Activated CD4-positive, alpha-beta T cell treated with anti-CD3 and anti-CD28 coated beads for 48 hours (primary cell): ENCODE measurements around the gene SH3TC1.

ENCODE experiments used
- DNase-seq: peaks from one replicate; pipeline ENCODE4 v3.0.0-alpha.2; 2020

The SH3TC1 gene

GRCh38 chr4:8280158-8280875 lies 81.2 kb downstream of the SH3TC1 start:
- no peak for DNase-seq

DNA sequence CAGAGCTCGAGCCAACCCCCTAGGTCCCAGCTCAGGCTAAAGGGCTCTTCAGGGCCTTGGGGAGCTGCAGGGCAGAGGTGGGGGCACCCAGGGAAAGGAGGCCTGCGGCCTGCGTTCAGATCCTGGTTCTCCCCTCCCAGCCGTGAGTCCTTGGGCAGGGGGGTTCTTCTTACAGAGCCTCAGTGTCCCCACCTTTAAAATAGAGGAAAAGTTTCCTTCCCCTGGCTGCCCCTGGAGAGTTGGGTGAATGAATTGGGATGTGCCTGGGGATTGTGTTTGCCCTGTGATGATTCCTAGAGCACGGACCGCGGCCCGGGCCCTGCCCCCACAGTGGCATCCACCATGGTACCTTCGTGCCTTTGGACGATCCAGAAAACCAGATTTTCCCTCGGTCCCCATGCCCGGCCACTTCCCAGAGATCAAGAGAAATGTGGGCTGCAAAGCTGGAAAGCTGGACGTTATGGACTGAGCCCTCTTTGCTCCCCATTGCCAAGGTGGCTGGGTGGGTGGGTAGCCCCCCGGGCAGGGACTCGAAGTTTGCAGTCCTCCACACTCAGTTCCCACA lies 81.9 kb downstream of the SH3TC1 start:
- DNase-seq: no peak

DNA sequence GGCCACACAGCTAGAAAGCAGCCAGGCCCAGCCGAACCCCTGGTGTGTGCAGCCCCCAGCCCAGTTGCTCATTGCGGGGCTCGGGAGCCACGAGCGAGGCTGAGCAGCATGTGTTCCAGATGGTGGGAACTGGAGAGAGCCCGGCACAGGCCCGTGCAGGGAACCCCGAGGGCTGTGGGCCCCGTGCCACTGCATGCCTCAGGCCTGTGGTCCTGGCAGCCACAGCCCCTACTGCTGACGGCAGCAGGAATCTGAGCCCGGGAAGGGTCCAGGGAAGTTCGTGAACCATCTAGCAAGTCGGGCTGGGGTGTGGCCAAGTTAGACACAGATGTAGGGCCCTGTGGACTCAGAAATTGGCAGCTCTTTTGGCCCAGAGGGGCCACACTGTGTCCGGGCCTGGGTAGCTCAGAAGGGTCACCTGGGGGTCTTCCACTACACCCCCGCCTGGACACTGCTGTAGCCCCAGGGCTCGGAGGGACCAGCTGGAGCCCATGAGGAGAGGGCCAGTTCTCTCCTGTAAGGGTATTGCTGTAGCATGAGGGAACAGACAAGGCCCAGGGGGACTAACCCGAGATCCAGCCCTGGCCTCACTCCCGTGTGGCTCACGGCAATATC lies 82.5 kb downstream of the SH3TC1 start:
- no peak for DNase-seq

DNA sequence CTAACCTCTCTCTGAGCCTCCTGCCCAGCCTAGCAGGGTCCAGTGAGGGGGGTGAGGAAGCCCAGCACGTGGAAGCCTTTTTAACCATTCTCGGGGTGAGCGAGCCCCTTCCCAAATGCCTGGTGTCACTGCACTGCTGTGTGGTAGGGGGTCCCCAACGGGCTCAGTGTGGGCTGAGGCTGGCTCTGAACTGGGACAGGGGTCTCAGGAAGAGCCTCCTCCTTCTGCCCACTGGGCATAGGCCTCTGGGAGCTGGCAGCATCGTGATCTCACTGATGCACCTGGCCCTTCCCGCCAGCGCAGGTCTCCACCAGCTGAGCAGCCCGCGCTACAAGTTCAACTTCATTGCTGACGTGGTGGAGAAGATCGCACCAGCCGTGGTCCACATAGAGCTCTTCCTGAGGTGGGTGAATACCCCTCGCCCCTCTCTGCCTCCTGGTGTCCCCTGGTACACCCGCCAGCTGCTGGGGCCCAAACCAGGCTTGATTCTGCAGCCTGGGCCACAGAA lies 83.1 kb downstream of the SH3TC1 start:
- no peak for DNase-seq

GRCh38 chr4:8282742-8283141 lies 83.7 kb downstream of the SH3TC1 start:
- DNase-seq: no peak

DNA sequence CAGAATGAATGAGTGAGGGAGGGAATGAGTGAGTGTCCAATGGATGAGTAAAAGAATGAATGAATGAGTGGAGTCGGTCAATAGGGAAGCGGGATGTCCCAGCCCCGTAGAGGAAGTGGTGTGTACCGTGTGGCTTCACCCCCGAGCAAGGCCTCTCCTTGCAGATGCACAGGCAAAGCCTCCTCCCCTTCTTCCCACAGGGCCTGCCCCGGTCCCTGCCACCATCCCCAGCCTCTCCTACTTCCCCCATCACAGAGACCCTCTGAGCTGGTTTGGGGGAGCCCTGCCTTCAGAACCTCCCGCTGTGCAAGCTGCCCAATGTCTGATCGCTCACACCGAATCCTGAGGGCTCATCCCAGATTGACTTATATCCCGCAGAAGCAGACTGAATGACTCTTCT lies 84.1 kb downstream of the SH3TC1 start:
- no peak for DNase-seq

DNA sequence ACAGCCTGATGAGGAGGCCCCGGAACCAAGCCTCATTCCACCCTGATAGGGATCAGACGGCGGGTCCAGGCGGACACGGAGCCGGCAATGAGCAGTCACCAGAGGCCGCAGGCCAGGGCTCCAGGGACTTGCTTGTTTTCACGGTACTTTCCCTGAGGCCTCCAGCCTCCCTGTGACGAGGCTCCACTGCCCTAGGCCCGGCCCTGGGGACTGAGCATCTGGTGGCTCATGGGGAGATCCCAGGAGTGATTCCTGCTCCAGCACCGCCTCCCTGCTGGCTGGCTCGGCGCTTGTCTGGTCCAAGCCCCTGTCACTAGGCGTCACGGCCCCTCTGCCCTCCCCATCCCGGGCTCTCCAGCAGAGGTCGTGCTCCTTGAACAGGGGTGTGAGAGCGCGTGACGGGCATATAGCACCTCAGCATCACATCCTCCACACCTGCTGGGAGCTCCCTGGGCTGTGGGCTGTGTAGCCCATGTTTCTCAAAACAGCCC lies 84.6 kb downstream of the SH3TC1 start:
- no peak for DNase-seq

GRCh38 chr4:8284391-8284790 lies 85.3 kb downstream of the SH3TC1 start:
- no peak for DNase-seq

DNA sequence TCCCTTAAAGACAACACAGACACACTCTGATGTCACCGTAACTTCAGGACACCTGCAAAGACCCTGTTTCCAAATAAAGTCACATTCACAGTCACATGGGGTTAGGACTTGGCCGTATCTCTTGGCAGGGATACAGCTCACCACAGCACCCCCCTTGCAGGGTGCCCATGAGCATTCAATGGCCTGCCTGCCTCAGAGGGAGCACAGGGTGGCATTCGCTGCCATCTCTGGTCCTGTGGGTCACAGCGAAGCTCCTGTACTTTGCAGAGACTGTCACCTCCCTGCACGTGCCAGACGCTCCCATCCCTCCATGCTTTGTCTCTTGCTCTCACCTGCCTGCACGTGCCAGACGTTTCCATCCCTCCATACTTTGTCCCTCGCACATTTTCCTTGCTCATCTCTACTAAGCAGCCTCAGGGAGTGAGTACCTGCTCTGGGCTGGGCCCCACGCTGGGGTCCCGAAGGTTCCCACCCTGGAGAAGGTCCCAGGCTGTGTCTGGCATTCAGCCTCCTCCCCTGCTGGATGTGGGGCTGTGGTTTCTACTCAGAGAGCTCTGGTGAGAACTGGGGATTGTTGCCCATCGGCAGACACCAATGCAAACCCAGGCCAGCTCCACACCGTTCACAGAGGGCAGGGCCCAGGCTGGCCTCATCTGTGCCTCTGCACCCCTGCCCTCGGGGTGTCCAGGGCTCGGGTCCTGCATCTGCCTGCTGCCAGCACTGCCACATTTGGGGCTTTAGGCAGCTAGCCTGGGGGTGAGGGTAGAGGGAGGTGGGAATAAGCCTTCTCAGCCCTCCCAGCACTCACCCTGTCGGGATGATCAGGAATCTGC lies 86.3 kb downstream of the SH3TC1 start:
- DNase-seq: no peak

GRCh38 chr4:8285976-8286718 lies 87.1 kb downstream of the SH3TC1 start:
- DNase-seq: no peak

DNA sequence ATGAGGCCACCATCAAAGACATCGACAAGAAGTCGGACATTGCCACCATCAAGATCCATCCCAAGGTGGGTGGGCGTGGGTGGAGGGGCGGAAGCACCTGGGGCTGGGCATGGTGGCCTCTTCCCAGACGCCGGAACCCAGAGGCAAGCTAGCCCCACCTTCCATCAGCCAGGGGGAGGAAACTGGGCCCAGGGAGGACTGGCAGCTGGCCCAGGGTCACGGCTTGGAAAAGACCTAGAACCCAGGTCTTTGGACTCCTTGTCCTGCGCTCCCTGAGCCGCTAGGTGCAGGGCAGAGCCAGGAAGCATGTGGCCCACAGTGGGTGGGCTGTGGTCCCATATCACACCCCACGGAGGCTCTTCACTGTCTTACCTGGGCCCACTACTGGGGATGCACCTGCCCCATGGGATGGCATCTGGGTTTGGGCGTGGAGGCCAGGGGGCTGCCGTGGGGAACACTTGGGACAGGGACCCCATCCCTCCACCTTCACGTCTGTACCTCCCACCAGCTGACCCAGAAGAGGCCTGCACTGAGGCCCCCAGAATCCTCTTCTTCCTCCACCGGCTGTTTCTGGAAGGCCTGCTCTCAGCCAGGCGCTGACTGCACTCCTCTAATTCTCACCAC lies 87.7 kb downstream of the SH3TC1 start:
- DNase-seq: no peak

DNA sequence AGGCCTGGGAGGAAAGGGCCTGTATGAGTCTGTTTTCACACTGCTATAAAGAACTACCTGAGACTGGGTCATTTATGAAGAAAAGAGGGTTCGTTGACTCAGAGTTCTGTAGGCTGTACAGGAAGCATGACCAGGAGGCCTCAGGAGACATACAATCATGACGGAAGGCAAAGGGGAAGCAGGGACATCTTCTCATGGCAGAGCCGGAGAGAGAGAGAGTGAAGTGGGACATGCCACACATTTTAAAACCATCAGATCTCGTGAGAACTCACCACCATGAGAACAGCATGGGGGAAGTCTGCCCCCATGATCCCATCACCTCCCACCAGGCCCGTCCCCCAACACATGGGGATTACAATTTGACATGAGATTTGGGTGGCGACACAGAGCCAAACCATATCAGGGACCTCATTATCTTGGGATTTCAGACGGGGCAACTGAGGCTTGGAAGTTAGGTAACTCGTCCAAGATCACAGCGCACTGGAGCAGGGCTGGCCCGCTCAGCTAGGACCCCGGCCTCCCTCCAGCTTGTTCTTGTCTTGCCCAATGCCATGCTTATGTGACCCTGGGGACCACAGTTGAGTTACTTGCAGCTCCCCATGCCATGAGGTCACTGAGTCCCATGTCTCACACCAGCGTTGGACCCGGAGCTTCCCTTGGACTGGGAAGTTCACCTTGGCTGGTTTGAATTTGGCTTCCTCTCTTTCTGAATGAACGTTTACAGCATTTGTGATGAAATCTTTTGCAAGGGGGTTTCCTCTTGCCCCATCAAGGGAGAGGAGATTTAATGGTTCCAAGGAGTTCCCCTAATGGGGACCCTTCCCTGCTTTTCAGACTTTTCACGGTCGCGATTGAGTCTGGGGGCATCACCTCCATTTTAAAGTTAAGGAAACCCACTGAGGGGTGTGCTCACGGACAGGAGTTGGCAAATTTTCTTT lies 88.5 kb downstream of the SH3TC1 start:
- DNase-seq: no peak

DNA sequence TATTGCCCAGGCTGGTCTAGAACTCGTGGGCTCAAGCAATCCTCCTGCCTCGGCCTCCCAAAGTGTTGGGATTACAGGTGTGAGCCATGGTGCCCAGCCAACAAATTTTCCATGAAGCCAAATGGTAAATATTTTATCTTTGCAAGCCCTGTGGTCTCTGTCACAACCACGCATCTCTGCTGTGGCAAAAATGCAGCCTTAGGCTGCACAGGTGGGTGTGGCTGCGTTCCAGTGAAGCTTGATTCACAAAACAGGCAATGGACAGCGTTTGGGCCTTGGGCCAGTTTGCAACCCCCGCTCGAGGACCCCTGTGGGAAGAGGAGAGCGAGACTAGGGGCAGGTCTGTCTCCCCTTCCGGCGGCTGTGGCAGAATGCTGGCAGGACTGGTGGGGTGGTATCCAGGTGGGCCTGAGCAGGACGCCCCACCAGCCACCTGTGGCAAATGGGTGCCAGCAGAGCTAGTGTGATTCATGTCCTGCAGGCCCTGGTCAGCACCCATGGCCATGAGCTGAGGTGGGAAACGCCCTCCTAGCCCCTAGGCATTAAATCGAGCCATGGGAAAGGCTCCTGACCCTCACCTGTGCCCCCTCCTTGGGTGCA lies 90.2 kb downstream of the SH3TC1 start:
- DNase-seq: no peak

DNA sequence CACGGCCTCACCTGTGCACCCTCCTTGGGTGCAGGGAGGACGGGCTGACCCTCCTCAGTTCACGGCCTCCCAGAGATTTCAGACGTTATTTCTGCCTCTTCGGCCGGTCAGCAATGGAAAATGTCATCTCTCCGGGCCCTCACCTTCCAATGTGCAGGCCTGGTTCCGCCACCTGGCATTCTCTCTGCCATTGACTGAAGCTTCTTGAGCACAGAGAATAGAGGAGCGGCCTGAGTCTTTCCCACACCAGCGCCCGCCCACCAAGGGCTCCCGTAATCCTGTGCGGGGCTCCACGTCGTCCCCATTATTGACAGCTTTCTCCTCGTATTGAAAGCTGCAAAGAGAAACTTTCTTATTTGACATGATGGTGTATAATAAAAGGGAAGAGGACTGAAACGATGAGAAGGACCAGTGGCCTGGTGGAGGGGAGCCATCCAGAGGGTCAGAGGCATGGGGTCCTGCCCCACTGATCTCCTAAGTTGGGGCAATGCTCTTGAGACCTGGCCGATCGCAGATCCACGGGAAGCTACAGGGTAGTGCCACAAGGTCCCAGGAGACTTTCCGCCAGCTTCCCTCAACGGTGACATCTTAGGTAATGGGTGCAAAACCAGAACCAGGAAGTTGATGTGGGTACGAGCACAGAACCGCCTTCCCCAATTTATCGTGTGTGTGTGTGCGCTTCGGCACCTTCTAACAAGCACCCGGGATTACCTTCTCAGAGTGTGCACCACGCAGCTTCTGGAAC lies 91.0 kb downstream of the SH3TC1 start:
- DNase-seq: no peak

- no peak for DNase-seq
These were observed 91.5 kb downstream of the SH3TC1 start for GRCh38 chr4:8290701-8290970.
